HL-60/S4 treated with retinoic acid at 250 ng/mL for 4 days and 3 days (cell line): ENCODE results near the gene RRP1B.
"Not testable (repeated sequence)": the region's sequence is repeated elsewhere in the genome, so short reads cannot be mapped to it uniquely, and the experiment has no call there.

Experiments
- in situ Hi-C: fragments of 300-500 bp; cut with MboI; formaldehyde crosslinking; loops from 2 replicates; pipeline ENCODE4 v1.7.0; 2022; ENCODE audit warnings: low sequenced_read_pairs

RRP1B gene

GRCh38 chr21:43697758-43698643 lies 38.6 kb downstream of the RRP1B start:
- in situ Hi-C loops = no loop called here

GRCh38 chr21:43699492-43699777 lies 40.1 kb downstream of the RRP1B start:
- in situ Hi-C loops = not testable (repeated sequence)

GRCh38 chr21:43699933-43700599 lies 40.7 kb downstream of the RRP1B start:
- in situ Hi-C loops = no loop called here

GRCh38 chr21:43701936-43702784 lies 42.8 kb downstream of the RRP1B start:
- in situ Hi-C loops = no loop called here

- in situ Hi-C loops = no loop called here
These were observed 43.4 kb downstream of the RRP1B start for GRCh38 chr21:43702785-43703034.

- in situ Hi-C loops = no loop called here
These were observed 43.9 kb downstream of the RRP1B start for GRCh38 chr21:43703035-43703880.

GRCh38 chr21:43707462-43707861 lies 48.1 kb downstream of the RRP1B start:
- in situ Hi-C loops = loop anchor here (5.0 kb wide), 1 partner anchor 40 kb away; no protein-coding TSS in a partner anchor

GRCh38 chr21:43708745-43709381 lies 49.5 kb downstream of the RRP1B start:
- in situ Hi-C loops = loop anchor here (5.0 kb wide), 1 partner anchor 42 kb away; no protein-coding TSS in a partner anchor

GRCh38 chr21:43712268-43712942 lies 53.0 kb downstream of the RRP1B start:
- in situ Hi-C loops = loop anchor here (10.0 kb wide), 1 partner anchor 62 kb away; the partner anchor contains the start of gene CSTB

- in situ Hi-C loops = loop anchor here (10.0 kb wide), 1 partner anchor 62 kb away; the partner anchor contains the start of gene CSTB
These were observed 53.8 kb downstream of the RRP1B start for GRCh38 chr21:43713123-43713522.

- in situ Hi-C loops = loop anchor here (10.0 kb wide), 1 partner anchor 58 kb away; the partner anchor contains the start of gene CSTB
These were observed 57.2 kb downstream of the RRP1B start for GRCh38 chr21:43716376-43717165.

- in situ Hi-C loops = loop anchor here (10.0 kb wide), 1 partner anchor 57 kb away; the partner anchor contains the start of gene CSTB
These were observed 58.0 kb downstream of the RRP1B start for GRCh38 chr21:43717166-43717853.

GRCh38 chr21:43717967-43718871 lies 58.9 kb downstream of the RRP1B start:
- in situ Hi-C loops = loop anchor here (10.0 kb wide), 1 partner anchor 57 kb away; the partner anchor contains the start of gene CSTB

- in situ Hi-C loops = loop anchor here (10.0 kb wide), 1 partner anchor 56 kb away; the partner anchor contains the start of gene CSTB
These were observed 59.8 kb downstream of the RRP1B start, which contains the start of gene PDXK for GRCh38 chr21:43718872-43719747. PDXK (plus strand) TSS chr21:43719129; CDS start chr21:43719295, 166 bp downstream.

- in situ Hi-C loops = loop anchor here (10.0 kb wide), 1 partner anchor 55 kb away; the partner anchor contains the start of gene CSTB
These were observed 60.6 kb downstream of the RRP1B start for GRCh38 chr21:43719748-43720538.
